NCI-H748 (cell line): Measurements from ENCODE around the gene AMHR2.
"Not testable (repeated sequence)": the region's sequence is repeated elsewhere in the genome, so short reads cannot be mapped to it uniquely, and the experiment has no call there.

ENCODE experiments used
- DNase-seq: peaks from one replicate; lab custom pipeline; 2025; ENCODE audit not compliant: unreplicated experiment; lab: John Stamatoyannopoulos, UW

Gene AMHR2

GRCh38 chr12:53414756-53415417, 8.8 kb upstream of the AMHR2 start:
- DNase-seq: no peak

DNA sequence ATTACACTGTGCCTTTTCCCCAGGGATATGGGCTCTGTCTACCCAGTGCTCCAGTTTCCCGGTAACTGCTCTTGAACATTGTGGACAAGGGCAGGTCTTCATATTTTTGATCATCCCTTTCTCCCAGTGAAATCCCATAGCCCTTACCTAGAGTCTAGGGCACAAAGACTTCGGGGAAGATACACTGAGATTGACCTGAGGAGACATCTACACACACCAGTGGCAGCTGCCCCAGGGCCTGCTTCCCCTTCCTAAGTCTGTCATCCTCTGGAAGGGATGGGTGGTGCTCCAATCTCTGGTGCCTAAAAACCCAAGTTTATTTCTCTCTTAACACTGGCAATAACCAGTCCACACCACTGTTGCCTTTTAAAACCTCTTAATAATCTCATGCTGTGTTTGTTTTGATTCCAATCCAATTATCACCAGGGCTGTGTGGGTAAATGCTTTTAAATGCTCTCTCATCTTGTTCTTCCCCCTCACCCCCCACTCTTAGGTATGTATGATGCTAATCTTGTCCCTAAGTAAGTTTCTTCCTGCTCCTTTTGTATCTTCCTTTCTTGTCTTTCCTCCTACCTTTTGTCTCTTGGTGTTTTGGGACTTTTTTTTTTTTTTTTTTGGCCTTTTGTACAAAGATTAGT, 7.8 kb upstream of the AMHR2 start:
- peak; percentile 34 for DNase-seq

DNA sequence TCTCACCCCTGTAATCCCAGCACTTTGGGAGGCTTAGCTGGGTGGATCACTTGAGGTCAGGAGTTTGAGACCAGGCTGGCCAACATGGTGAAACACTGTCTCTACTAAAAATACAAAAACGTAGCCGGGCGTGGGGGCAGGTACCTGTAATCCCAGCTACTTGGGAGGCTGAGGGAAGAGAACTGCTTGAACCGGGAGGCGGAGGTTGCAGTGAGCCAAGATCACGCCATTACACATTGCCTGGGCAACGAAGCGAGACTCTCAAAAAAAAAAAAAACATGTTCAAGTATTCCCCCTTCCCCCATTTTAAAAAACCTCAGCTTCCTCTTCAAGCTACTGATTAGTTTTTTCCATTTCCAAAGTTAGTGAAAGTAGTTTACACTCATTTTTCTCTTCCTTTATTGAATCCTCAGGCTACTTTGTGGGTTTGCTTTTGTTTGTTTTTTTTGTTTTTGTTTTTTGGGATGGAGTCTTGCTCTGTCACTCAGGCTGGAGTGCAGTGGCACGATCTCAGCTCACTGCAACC, 6.3 kb upstream of the AMHR2 start:
- not testable (repeated sequence) for DNase-seq

GRCh38 chr12:53418221-53418620, 5.4 kb upstream of the AMHR2 start:
- no peak for DNase-seq

DNA sequence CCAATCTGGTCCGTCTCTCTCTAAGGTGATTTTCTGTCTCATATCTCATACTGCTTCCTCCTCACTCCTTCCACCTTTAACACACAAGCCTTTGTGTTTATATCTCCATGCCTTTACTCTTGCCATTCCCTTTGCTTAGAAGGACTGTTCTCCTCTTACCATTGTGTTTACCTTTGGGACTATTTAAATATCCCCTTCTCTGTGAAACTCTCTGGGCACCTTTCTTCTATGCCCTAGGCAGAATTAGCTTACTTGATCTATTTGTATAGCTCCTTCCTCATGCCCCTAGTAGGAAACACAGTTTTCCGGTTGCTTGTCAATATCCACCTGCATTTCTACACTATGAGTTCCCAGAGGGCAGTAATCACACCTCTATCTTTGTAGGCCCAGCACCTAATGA, 3.9 kb upstream of the AMHR2 start:
- DNase-seq: no peak

DNA sequence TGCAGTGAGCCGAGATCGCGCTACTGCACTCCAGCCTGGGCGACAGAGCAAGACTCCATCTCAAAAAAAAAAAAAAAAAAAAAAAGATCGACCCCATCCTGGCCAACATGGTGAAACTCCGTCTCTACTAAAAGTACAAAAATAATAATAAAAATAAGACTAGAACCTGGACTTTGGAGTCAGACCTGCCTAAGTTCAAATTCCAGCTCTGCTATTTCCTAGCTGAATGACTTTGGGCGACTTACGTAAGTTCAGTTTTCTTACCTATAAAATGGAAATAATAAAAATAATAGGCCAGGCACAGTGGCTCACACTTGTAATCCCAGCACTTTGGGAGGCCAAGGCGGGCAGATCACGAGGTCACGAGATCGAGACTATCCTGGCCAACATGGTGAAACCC, 1.4 kb upstream of the AMHR2 start:
- not testable (repeated sequence) for DNase-seq

DNA sequence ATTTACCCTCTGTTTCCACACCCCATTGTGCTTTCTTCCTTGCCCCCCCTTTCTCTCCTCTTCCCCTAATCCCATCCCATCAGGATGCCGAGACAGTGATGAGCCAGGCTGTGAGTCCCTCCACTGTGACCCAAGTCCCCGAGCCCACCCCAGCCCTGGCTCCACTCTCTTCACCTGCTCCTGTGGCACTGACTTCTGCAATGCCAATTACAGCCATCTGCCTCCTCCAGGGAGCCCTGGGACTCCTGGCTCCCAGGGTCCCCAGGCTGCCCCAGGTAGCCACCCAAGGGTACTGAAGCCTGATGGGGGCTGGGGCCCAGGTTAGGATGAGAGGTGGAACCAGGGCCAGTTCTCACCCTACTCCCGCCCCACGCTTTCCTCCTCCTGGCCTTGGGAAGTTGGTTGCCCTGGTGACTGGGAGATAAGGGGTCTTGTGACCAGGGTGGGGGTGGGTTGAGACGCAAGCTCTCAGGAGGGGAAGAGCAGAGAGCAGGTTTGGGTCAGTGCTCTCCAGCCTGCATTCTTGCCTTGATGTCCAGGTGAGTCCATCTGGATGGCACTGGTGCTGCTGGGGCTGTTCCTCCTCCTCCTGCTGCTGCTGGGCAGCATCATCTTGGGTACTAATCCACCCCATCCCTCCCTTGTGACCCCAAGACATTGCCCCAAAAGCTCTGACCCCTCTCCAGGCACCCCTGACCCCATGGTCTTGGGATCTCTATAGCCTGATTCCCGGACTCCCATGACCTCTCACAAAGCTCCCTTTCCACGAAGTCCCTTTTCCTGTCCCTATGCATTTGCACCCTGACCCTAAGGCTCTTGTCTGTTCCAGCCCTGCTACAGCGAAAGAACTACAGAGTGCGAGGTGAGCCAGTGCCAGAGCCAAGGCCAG, 1.2 kb downstream of the AMHR2 start:
- no peak for DNase-seq

DNA sequence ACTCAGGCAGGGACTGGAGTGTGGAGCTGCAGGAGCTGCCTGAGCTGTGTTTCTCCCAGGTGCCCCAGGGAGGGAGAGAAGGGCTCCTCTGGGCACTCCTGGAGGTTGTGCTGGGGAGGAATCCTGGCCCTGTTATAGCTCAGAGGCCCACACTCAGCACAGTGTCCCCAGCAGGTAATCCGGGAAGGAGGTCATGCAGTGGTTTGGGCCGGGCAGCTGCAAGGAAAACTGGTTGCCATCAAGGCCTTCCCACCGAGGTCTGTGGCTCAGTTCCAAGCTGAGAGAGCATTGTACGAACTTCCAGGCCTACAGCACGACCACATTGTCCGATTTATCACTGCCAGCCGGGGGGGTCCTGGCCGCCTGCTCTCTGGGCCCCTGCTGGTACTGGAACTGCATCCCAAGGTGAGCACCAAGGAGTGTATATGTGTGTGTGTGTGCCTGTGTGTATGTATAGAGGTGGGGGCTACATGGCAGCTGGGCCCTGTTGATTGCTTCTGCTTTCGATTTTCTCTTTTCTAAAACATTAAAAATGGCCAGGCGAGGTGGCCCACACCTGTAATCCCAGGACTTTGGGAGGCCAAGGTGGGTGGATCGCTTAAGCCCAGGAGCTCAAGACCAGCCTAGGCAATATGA, 2.0 kb downstream of the AMHR2 start:
- DNase-seq: no peak

DNA sequence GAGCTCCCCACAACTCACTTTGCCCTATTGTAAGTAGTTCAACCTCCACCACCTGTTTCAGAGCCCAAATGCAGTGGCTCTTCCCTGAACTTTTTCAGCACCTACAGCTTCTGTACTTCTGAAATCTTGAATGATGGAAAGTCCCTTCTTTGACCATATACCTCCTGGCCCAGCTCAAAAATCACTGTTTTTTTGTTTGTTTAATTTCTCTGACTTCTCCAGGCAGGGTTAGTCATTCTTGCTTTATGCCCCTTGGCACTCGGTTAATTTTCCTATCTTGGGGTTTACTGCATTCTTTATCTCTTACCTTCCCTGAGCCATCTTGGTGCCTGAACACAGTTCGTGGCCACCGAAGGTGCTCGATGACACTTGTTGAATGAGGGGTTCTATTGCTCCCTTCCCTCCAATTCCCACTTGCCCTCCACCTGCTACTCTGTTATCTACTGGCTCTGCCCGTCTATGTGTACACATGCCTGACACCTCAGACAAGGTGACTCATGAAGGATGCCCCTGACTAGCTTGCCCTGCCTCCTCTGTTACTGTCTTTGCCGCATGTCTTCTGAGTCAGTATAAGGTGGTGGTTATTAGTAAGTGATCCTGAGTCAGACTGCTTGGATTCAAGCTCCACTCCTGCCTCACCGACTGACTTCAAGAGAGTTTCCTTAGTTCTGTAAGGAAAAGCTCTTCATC, 4.4 kb downstream of the AMHR2 start:
- DNase-seq: no peak

DNA sequence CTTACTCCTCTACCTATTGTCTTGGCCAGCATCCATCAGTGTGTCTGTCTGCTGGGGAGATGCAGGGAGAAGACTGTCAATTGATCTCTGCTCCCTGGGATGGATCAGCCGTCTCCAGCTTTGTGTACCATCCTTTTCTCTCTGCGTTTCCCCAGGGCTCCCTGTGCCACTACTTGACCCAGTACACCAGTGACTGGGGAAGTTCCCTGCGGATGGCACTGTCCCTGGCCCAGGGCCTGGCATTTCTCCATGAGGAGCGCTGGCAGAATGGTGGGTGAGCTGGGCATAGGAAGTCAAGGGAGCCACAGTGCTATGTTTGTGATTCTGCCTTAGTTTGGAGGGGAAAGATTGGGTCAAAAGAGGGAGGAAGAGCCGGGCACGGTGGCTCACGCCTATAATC, 5.1 kb downstream of the AMHR2 start:
- DNase-seq: no peak

- DNase-seq: no peak
Measured at GRCh38 chr12:53430116-53430515, 6.5 kb downstream of the AMHR2 start.

- no peak for DNase-seq
Measured at GRCh38 chr12:53431187-53431586, 7.5 kb downstream of the AMHR2 start.

GRCh38 chr12:53435326-53435725, 11.7 kb downstream of the AMHR2 start:
- not testable (repeated sequence) for DNase-seq

DNA sequence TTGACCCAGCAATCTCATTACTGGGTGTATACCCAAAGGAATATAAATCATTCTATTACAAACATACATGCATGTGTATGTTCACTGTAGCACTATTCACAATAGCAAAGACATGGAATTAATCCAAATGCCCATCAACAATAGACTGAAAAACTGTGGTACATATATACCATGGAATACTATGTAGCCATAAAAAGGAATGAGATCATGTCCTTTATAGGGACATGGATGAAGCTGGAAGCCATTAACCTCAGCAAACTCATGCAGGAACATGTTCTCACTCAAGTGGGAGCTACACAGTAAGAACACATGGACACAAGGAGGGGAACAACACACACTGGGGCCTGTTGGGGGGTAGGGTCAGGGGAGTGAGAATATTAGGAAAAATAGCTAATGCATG, 15.9 kb downstream of the AMHR2 start:
- DNase-seq: not testable (repeated sequence)

GRCh38 chr12:53441040-53441833, 17.6 kb downstream of the AMHR2 start, which contains the start of gene PRR13:
TSS of gene PRR13 (plus strand) at chr12:53441734. CDS start at chr12:53442715, 981 bp downstream.
- DNase-seq: peak; percentile 99

GRCh38 chr12:53443955-53444354, 20.3 kb downstream of the AMHR2 start:
- no peak for DNase-seq

- DNase-seq: not testable (repeated sequence)
Measured at GRCh38 chr12:53444593-53445325, 21.1 kb downstream of the AMHR2 start.

DNA sequence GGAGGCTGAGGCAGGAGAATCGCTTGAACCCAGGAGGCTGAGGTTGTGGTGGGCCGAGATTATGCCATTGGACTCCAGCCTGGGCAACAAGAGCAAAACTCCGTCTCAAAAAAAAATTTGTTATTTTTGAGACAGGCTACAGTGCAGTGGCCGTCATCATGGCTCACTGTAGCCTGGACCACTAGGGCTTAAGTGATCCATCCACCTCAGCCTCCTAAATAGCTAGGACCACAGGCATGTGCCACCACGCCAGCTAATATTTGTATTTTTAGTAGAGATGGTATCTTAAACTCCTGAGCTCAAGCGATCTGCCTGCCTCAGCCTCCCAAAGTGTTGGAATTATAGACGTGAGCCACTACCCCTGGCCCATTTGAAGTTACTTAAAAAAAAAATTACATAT, 27.3 kb downstream of the AMHR2 start:
- DNase-seq: no peak

- peak; percentile 100 for DNase-seq
Measured at GRCh38 chr12:53451661-53452158, 28.1 kb downstream of the AMHR2 start, which contains the start of gene PCBP2. TSS of gene PCBP2 (plus strand) at chr12:53452102. CDS start at chr12:53454801, 2,699 bp downstream.
